Endothelial cell of umbilical vein (primary cell): ENCODE measurements around the gene METTL25. TPM values are rescaled to one million over a fixed set of nuclear protein-coding genes. Genes with fewer than 3 reads are reported as not detected.
A peak's percentile ranks its signal among the peaks of the same experiment; 100 is the strongest.

Experiments used
- BruUV-seq: library from RNA; stranded (reverse); fragments of 400-500 nt; replicated peaks from 2 replicates; lab custom pipeline; 2021; lab: Mats Ljungman, UMichigan
- CTCF ChIA-PET: fragments of 300-600, 350-600 bp; sonication (Branson Sonifier 250); formaldehyde crosslinking; loops from one replicate; lab custom pipeline; 2021; ENCODE audit warnings: antibody characterized with exemption, inconsistent platforms; lab: Charles Lee
- POLR2A ChIA-PET: fragments of 300-600, 350-600 bp; sonication (Branson Sonifier 250); formaldehyde crosslinking; loops from one replicate; lab custom pipeline; 2021; ENCODE audit warnings: antibody characterized with exemption, inconsistent platforms; lab: Charles Lee
- DNase-seq: peaks from one replicate; pipeline ENCODE4 v3.0.0-alpha.2; 2011; ENCODE audit warnings: low read depth, low spot score
- FAIRE-seq: peaks from 2 replicates; lab custom pipeline; 2011; peaks lifted over from hg19 to GRCh38; lab: Jason Lieb, UNC
- H2AFZ ChIP-seq: 2 replicates; pipeline ENCODE4 v1.6.0; 2012; ENCODE audit warnings: low read depth, low read length, control low read depth, inconsistent platforms
- H3K27ac ChIP-seq: 2 replicates; pipeline ENCODE4 v1.5.1; 2011; ENCODE audit warnings: low read depth, mild to moderate bottlenecking, control low read depth, low read length, moderate library complexity; ENCODE audit not compliant: insufficient read depth
- H3K27me3 ChIP-seq, 2 experiments: 2 replicates each; pipeline versions ENCODE4 v1.6.0 to v1.6.1; 2011; ENCODE audit warnings: low read length in 2 of 2, mixed read lengths in 1 of 2; ENCODE audit not compliant: control insufficient read depth in 2 of 2, insufficient read depth in 2 of 2
- H3K36me3 ChIP-seq, 2 experiments: 2 replicates in 1 of 2; 3 replicates in 1 of 2; pipeline ENCODE4 v1.5.1; 2011; ENCODE audit warnings: low read length in 2 of 2, mild to moderate bottlenecking in 1 of 2, moderate library complexity in 1 of 2; ENCODE audit not compliant: control insufficient read depth in 2 of 2, insufficient read depth in 2 of 2; ENCODE audit errors: extremely low read depth in 1 of 2
- H3K4me1 ChIP-seq: 3 replicates; pipeline ENCODE4 v1.5.1; 2011; ENCODE audit warnings: mild to moderate bottlenecking, low read length; ENCODE audit not compliant: control insufficient read depth, insufficient read depth; ENCODE audit errors: extremely low read depth
- H3K4me2 ChIP-seq: 2 replicates; pipeline ENCODE4 v1.6.1; 2011; ENCODE audit warnings: low read length, control low read depth, mixed read lengths; ENCODE audit not compliant: insufficient read depth
- H3K4me3 ChIP-seq, 3 experiments: fragments of 200-600 bp in 1 of 3; sonication (generic), shearing (Covaris generic) in 1 of 3; replicated peaks in 1 of 3; 2 replicates each; pipeline ENCODE4 v1.5.1; 2011 to 2016; ENCODE audit warnings: control low read depth in 3 of 3, low read length in 3 of 3, mild to moderate bottlenecking in 2 of 3, inconsistent platforms in 1 of 3, low read depth in 1 of 3, moderate library complexity in 1 of 3; ENCODE audit not compliant: insufficient read depth in 1 of 3
- H3K79me2 ChIP-seq: 2 replicates; pipeline ENCODE4 v1.6.0; 2012; ENCODE audit warnings: low read length, inconsistent platforms; ENCODE audit not compliant: control insufficient read depth, insufficient read depth
- H3K9ac ChIP-seq: replicated peaks from 2 replicates; pipeline ENCODE3; 2011; ENCODE audit warnings: low read length, control low read depth; ENCODE audit not compliant: insufficient read depth; ENCODE audit errors: extremely low read depth
- H3K9me1 ChIP-seq: replicated peaks from 3 replicates; pipeline ENCODE4 v1.6.0; 2011; ENCODE audit warnings: mild to moderate bottlenecking, low read length; ENCODE audit not compliant: control insufficient read depth, insufficient read depth; ENCODE audit errors: extremely low read depth
- H3K9me3 ChIP-seq: replicated peaks from 2 replicates; pipeline ENCODE4 v1.5.1; 2012; ENCODE audit warnings: low read length, inconsistent platforms; ENCODE audit not compliant: control insufficient read depth, insufficient read depth
- H4K20me1 ChIP-seq: replicated peaks from 2 replicates; pipeline ENCODE3; 2011; ENCODE audit warnings: mild to moderate bottlenecking, low read length; ENCODE audit not compliant: control insufficient read depth, insufficient read depth; ENCODE audit errors: extremely low read depth
- CTCF ChIP-seq, 2 donors: IDR thresholded peaks; 1 replicate in 1 of 2; 2 replicates in 1 of 2; pipeline ENCODE4 v1.5.1; 2011; ENCODE audit warnings: low read length in 2 of 2, mild to moderate bottlenecking in 2 of 2, moderate library complexity in 2 of 2, control low read depth in 1 of 2, inconsistent platforms in 1 of 2, low read depth in 1 of 2; ENCODE audit not compliant: insufficient read depth in 1 of 2; ENCODE audit errors: extremely low read depth in 1 of 2
- FOS ChIP-seq: IDR thresholded peaks from 2 replicates; pipeline ENCODE4 v1.6.1; 2011; ENCODE audit warnings: mild to moderate bottlenecking, low read length, moderate library complexity, borderline replicate concordance; ENCODE audit not compliant: insufficient read depth
- GATA2 ChIP-seq: IDR thresholded peaks from 2 replicates; pipeline ENCODE4 v1.7.0; 2011; ENCODE audit warnings: low read depth, mild to moderate bottlenecking, moderate library complexity, mixed read lengths, low read length; ENCODE audit not compliant: insufficient read length, insufficient read depth
- JUN ChIP-seq: IDR thresholded peaks from 2 replicates; pipeline ENCODE4 v1.6.1; 2011; ENCODE audit warnings: borderline replicate concordance, low read depth; ENCODE audit not compliant: insufficient read length, insufficient read depth
- MYC ChIP-seq: IDR thresholded peaks from one replicate; pipeline ENCODE4 v1.6.1; 2011; ENCODE audit warnings: mild to moderate bottlenecking, low read depth, low read length
- POLR2A ChIP-seq: IDR thresholded peaks from 2 replicates; pipeline ENCODE4 v1.6.1; 2012; ENCODE audit warnings: low read depth, mild to moderate bottlenecking, control low read depth, low read length
- POLR2AphosphoS5 ChIP-seq: IDR thresholded peaks from 2 replicates; pipeline ENCODE4 v1.6.1; 2012; ENCODE audit warnings: low read depth, mild to moderate bottlenecking, control low read depth, low read length, moderate library complexity; ENCODE audit not compliant: insufficient read depth
- dilution Hi-C: fragments of 300-500 bp; cut with MboI; formaldehyde crosslinking; loops from one replicate; pipeline ENCODE4 v1.15.0; 2019; ENCODE audit warnings: low sequenced_read_pairs; ENCODE audit not compliant: extremely low pct_ligation_motif_present
- intact Hi-C: fragments of 100-400 bp; cut with micrococcal nuclease; formaldehyde crosslinking; loops from one replicate; pipeline ENCODE4 v1.10.0; 2022
- polyA plus RNA-seq, 4 experiments: library from polyadenylated mRNA; depleted of rRNA in 3 of 4; stranded (reverse) in 3 of 4; unstranded in 1 of 4; fragments of >200 nt; gene quantifications; 2 replicates each; pipeline versions ENCODE4 v1.2.1 to v1.2.3, GENCODE V29; 2011 to 2012; ENCODE audit warnings: missing spikeins in 1 of 4
- total RNA-seq: library from RNA; stranded (reverse); gene quantifications from 2 replicates; pipeline ENCODE4 v1.2.3, GENCODE V29; 2021

METTL25 gene
- total and polyA plus RNA-seq, 2 donors (not counting 3 experiments of a cell fraction or from before 2014, with no cell fraction given) = 6.5 to 8.5 TPM

GRCh38 chr12:82461836-82462235 is 103.5 kb downstream of the METTL25 start:
- Histone ChIP-seq H3K79me2 (no peaks in the 10 kb centered on the region), H3K9ac (no peak overlapping the region), H3K27ac (no peak overlapping the region), H3K27me3 (no peaks in the 10 kb centered on the region), H3K9me1 (no peaks in the 10 kb centered on the region), H4K20me1 (no peaks in the 10 kb centered on the region), H3K9me3 (no peaks in the 10 kb centered on the region), H3K4me3 (no peak overlapping the region), H3K4me1 (peaks cover 9% of the 10 kb centered on the region), H2AFZ (no peak overlapping the region), H3K4me2 (peak overlapping the region; percentile 16), H3K36me3 (no peaks in the 10 kb centered on the region)
- no peak for TF ChIP-seq POLR2A
- no peak for TF ChIP-seq JUN
- TF ChIP-seq POLR2AphosphoS5 = no peak
- peak; percentile 48 for TF ChIP-seq FOS
- dilution Hi-C loops (no loop called here), intact Hi-C loops (no loop called here)
- ChIA-PET CTCF (no interaction called here), POLR2A (no interaction called here)
- no TSS peak for BruUV-seq
- FAIRE-seq (no peak), DNase-seq (no peak)

GRCh38 chr12:82468563-82468962 is 110.2 kb downstream of the METTL25 start:
- dilution Hi-C loops (no loop called here), intact Hi-C loops (no loop called here)
- no peaks in the 10 kb centered on the region for H3K9me3 ChIP-seq
- TF ChIP-seq GATA2 (no peak), POLR2A (no peak), CTCF (IDR thresholded peaks at IDR 0.05; ENCODE audit: extremely low read depth in 1 of 2, insufficient read depth in 1 of 2, low read depth in 1 of 2, low read length in 2 of 2) (no peak), MYC (no peak), JUN (no peak)
- H3K27ac ChIP-seq = no peak overlapping the region
- no peak overlapping the region for H3K4me3 ChIP-seq
- no peak overlapping the region for H2AFZ ChIP-seq
- H3K4me2 ChIP-seq = no peak overlapping the region
- CTCF ChIA-PET = no interaction called here
- BruUV-seq = no TSS peak
- H4K20me1 ChIP-seq = no peaks in the 10 kb centered on the region
- no peaks in the 10 kb centered on the region for H3K9me1 ChIP-seq
- H3K36me3 ChIP-seq = peaks cover 0 to 4% of the 10 kb centered on the region in 2 experiments
- H3K27me3 ChIP-seq = no peaks in the 10 kb centered on the region
- H3K79me2 ChIP-seq = no peaks in the 10 kb centered on the region
- POLR2A ChIA-PET = no interaction called here
- FAIRE-seq (no peak), DNase-seq (no peak)
- no peak overlapping the region for H3K9ac ChIP-seq
- no peaks in the 10 kb centered on the region for H3K4me1 ChIP-seq
